ENCODE results near the gene SLC19A1. TPM values are rescaled to one million over a fixed set of nuclear protein-coding genes. Genes with fewer than 3 reads are reported as not detected.

SLC19A1 gene
- total RNA-seq, 6 experiments from 2014 or later, result 4.5 to 24.5 (median 15.7) TPM

DNA sequence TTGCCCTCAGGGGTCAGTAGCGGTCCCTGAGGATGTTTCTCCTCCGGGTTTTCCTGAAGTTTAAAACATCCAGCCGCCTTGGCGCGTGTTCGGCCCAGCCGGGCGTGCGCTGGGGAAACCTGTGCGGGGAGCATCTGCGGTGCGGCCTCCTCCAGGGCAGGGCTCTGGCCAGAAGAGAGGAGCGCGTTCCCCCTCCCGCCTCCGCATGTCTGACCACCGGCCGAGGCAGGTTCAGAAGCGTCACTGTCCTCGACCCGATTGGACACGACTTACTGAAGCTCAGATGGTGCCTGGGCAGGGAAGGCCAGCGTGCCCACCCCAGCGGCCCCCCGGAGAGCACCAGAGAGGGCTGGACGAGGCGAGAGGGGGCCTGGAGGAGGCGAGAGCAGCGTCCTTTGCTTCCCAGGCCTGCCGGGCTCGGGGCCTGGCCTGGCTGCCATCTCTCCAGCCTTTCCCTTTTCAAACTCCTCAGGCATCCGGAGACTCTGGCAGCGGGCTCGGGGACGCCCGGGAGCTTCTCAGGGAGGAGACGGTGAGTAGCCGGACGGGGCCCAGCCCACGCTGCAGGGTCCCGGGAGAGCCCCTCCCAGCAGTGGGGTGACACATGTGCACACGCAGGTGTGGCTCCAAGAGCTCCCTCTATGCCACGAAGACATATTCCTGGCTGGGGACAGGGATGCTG is 67.1 kb downstream of the SLC19A1 start:
- H3K4me3 ChIP-seq, result no peak overlapping the region
- peaks cover 0 to 38% (median 14%) of the 10 kb centered on the region in 4 donors for H3K4me1 ChIP-seq
- intact Hi-C loops (cut with DNase I), result no loop called here
- no peaks in the 10 kb centered on the region for H3K9me3 ChIP-seq
- H3K27me3 ChIP-seq, result no peaks in the 10 kb centered on the region
- no peak overlapping the region for H3K27ac ChIP-seq
- TF ChIP-seq POLR2A (IDR thresholded peaks at IDR 0.05), result no peak
- TF ChIP-seq, protein P1, sequence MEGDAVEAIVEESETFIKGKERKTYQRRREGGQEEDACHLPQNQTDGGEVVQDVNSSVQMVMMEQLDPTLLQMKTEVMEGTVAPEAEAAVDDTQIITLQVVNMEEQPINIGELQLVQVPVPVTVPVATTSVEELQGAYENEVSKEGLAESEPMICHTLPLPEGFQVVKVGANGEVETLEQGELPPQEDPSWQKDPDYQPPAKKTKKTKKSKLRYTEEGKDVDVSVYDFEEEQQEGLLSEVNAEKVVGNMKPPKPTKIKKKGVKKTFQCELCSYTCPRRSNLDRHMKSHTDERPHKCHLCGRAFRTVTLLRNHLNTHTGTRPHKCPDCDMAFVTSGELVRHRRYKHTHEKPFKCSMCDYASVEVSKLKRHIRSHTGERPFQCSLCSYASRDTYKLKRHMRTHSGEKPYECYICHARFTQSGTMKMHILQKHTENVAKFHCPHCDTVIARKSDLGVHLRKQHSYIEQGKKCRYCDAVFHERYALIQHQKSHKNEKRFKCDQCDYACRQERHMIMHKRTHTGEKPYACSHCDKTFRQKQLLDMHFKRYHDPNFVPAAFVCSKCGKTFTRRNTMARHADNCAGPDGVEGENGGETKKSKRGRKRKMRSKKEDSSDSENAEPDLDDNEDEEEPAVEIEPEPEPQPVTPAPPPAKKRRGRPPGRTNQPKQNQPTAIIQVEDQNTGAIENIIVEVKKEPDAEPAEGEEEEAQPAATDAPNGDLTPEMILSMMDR (IDR thresholded peaks at IDR 0.05), result no peak
- ATAC-seq (no peak), DNase-seq (peak in 1 of 3 donors; percentile 27)
- peaks cover 0 to 59% (median 25%) of the 10 kb centered on the region in 4 donors for H3K36me3 ChIP-seq
- 97% methylated on average over 15 of the region's 43 CpGs for WGBS (ENCODE audit: insufficient coverage, low coverage, low lambda C conversion rate, missing lambda C conversion rate)

GRCh38 chr21:45474323-45474950 is 67.8 kb downstream of the SLC19A1 start:
- no peak overlapping the region for H3K4me3 ChIP-seq
- DNase-seq (peak in 1 of 3 donors; percentile 31), ATAC-seq (no peak)
- H3K27me3 ChIP-seq, result no peaks in the 10 kb centered on the region
- TF ChIP-seq, protein P1 (IDR thresholded peaks at IDR 0.05), result no peak
- no peak for TF ChIP-seq POLR2A (IDR thresholded peaks at IDR 0.05)
- H3K36me3 ChIP-seq, result peaks cover 0 to 52% (median 22%) of the 10 kb centered on the region in 4 donors
- WGBS (ENCODE audit: insufficient coverage, low coverage, low lambda C conversion rate, missing lambda C conversion rate), result 88% methylated on average over 12 of the region's 18 CpGs
- H3K9me3 ChIP-seq, result no peaks in the 10 kb centered on the region
- H3K27ac ChIP-seq, result no peak overlapping the region
- H3K4me1 ChIP-seq, result peaks cover 0 to 43% (median 16%) of the 10 kb centered on the region in 4 donors
- intact Hi-C loops (cut with DNase I), result no loop called here

- Histone ChIP-seq H3K4me3 (no peak overlapping the region), H3K27me3 (no peaks in the 10 kb centered on the region), H3K9me3 (no peaks in the 10 kb centered on the region), H3K27ac (peak overlapping the region in 1 of 3 donors; percentile 29), H3K4me1 (peaks cover 0 to 51% (median 22%) of the 10 kb centered on the region in 4 donors), H3K36me3 (peaks cover 0 to 51% (median 21%) of the 10 kb centered on the region in 4 donors)
- intact Hi-C loops (cut with DNase I), result no loop called here
- DNase-seq (peak in 1 of 3 donors; percentile 24), ATAC-seq (no peak)
- WGBS (ENCODE audit: insufficient coverage, low coverage, low lambda C conversion rate, missing lambda C conversion rate), result 100% methylated on average over 1 of the region's 24 CpGs
- no peak for TF ChIP-seq POLR2A (IDR thresholded peaks at IDR 0.05)
- TF ChIP-seq, protein P1 (IDR thresholded peaks at IDR 0.05), result no peak
Observed at GRCh38 chr21:45473496-45474322, 68.5 kb downstream of the SLC19A1 start.

GRCh38 chr21:45472445-45473365 is 69.5 kb downstream of the SLC19A1 start:
- no peaks in the 10 kb centered on the region for H3K9me3 ChIP-seq
- H3K4me1 ChIP-seq, result peaks cover 0 to 59% (median 26%) of the 10 kb centered on the region in 4 donors
- H3K27me3 ChIP-seq, result no peaks in the 10 kb centered on the region
- peak; percentile 24 to 47 (median 38) for ATAC-seq
- TF ChIP-seq, protein P1 (IDR thresholded peaks at IDR 0.05), result peak; percentile 38 to 63 (median 42)
- TF ChIP-seq POLR2A (IDR thresholded peaks at IDR 0.05), result no peak
- intact Hi-C loops (cut with DNase I), result no loop called here
- WGBS (ENCODE audit: insufficient coverage, low coverage, low lambda C conversion rate, missing lambda C conversion rate), result 38% methylated on average over 9 of the region's 42 CpGs
- peak overlapping the region in 2 of 3 donors; percentile 52 to 53 for H3K4me3 ChIP-seq
- H3K27ac ChIP-seq, result peak overlapping the region; percentile 29 to 84 (median 77)
- H3K36me3 ChIP-seq, result peaks cover 0 to 45% (median 22%) of the 10 kb centered on the region in 4 donors
- DNase-seq, result peak; percentile 75 to 87 (median 85)

All from right lobe of liver (tissue), 6 donors.